Coronary artery (tissue), 2 donors: ENCODE measurements around the gene CD300LD.

Source experiments
- DNase-seq: peaks from one replicate; pipeline ENCODE4 v3.0.0-alpha.2; 2017; ENCODE audit warnings: low spot score
- H3K27ac ChIP-seq, 2 donors: fragments of 200-600 bp; sonication (generic); one replicate each; pipeline ENCODE4 v1.5.1; 2016 to 2019
- H3K4me3 ChIP-seq: fragments of 200-600 bp; sonication (generic); 2 replicates; pipeline ENCODE4 v1.5.1; 2016; ENCODE audit warnings: mild to moderate bottlenecking, moderate library complexity
- TF ChIP-seq, protein P1 (sequence below): fragments of 200-600 bp; sonication (generic); IDR thresholded peaks from one replicate; pipeline ENCODE4 v1.5.1; 2019; ENCODE audit warnings: antibody characterized with exemption

Gene CD300LD

DNA sequence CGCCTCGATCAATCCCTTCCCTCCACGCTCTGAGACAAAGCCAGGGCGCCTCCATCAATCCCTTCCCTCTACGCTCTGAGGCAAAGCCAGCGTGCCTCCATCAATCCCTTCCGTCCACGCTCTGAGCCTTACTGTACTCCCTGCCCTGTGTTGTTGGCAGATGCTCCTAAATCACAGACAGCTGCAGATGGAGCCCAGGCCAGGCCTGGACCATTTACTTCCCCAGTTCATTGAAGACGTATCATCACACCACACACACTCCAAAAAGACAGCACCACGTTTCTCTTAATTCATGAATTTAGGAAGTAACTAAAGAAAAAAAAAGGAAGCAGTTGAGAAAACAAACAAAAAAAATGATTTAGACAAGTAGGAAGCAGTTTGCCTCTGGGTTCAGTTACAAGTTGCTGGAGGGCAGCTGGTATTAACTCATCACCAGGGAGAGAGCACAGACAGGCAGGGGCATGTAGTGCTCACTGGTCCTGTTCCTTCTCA lies 7.4 kb upstream of the CD300LD start:
- H3K27ac ChIP-seq = no peak overlapping the region
- DNase-seq = no peak
- no peak overlapping the region for H3K4me3 ChIP-seq
- TF ChIP-seq, protein P1, sequence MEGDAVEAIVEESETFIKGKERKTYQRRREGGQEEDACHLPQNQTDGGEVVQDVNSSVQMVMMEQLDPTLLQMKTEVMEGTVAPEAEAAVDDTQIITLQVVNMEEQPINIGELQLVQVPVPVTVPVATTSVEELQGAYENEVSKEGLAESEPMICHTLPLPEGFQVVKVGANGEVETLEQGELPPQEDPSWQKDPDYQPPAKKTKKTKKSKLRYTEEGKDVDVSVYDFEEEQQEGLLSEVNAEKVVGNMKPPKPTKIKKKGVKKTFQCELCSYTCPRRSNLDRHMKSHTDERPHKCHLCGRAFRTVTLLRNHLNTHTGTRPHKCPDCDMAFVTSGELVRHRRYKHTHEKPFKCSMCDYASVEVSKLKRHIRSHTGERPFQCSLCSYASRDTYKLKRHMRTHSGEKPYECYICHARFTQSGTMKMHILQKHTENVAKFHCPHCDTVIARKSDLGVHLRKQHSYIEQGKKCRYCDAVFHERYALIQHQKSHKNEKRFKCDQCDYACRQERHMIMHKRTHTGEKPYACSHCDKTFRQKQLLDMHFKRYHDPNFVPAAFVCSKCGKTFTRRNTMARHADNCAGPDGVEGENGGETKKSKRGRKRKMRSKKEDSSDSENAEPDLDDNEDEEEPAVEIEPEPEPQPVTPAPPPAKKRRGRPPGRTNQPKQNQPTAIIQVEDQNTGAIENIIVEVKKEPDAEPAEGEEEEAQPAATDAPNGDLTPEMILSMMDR = no peak

DNA sequence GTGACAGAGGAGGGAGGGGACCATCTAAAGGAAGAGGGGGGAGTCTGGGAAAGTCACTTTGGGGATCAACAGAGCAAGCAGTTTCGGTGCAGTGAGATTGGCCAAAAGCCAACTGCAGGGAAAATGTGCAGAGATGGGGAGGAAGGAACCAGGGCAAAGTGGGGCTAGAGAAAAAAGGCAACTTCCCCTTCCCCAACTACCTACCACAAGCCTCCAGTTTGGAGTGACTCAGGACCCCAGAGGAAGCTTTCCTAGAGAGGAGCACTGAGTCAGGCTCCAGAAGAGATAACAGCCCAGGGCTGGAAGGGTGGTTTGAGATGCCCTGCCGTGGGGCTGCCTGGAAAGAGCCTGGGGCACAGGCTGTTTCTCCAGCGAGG lies 6.9 kb upstream of the CD300LD start:
- no peak overlapping the region for H3K27ac ChIP-seq
- DNase-seq = no peak
- TF ChIP-seq, protein P1 = no peak
- no peak overlapping the region for H3K4me3 ChIP-seq

DNA sequence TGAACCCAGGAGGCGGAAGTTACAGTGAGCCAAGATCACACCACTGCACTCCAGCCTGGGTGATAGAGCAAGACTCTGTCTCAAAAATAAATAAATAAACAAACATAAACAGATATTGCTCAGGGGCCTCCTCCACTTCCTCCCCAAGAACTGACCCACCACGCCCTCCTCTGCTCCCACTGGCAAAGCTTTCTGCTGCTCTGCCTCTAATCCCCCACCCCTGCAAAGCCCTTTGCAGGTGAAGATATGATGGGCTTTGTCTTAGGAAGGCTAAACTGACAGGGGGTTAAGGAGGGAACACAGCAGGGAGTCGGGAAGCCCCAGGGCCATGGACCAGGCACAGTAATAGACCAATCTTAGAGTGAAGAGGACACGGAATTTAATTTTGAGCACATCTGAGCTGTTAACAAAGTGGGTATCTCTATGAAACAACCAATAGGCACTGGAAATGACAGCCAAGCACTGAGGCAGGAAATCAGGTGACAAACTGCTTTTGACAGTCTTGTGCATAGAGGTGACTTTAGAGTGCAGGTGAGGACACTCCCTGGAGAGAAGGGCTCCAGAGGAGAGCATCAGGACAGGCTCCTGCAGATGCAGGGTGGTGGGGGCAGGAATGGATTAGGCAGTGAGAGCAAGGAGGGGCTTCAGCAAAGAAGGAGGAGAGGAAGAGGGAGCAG lies 6.4 kb upstream of the CD300LD start:
- H3K27ac ChIP-seq = no peak overlapping the region
- TF ChIP-seq, protein P1 = no peak
- DNase-seq = no peak
- H3K4me3 ChIP-seq = no peak overlapping the region

DNA sequence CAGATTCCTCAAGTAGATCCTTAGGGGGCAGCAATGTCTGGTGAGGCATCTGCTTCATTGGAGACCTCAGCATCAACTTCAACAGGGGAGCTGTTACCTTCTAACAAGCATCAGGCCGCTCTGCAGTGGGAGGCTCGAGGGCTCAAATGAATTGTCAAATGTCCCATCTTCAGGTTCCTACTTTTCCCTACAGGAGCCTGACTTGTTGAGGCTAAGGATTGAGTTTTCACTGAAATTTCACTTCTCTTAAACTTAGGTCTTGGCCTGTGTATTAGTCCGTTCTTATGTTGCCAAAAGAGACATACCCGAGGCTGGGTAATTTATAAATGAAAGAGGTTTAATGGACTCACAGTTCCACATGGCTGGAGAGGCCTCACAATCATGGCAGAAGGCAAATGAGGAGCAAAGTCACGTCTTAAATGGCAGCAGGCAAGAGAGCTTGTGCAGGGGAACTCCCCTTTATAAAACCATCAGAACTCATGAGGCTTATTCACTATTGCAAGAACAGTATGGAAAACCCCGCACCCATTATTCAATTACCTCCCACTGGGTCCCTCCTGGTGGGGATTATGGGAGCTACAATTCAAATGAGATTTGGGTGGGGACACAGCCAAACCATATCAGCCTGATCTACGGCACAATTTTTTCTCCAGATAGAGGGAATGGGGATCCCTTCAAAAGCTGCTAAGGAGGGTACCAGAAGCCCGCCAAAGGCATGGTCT lies 5.1 kb upstream of the CD300LD start:
- Histone ChIP-seq H3K27ac (no peak overlapping the region), H3K4me3 (no peak overlapping the region)
- no peak for DNase-seq
- TF ChIP-seq, protein P1 = no peak

DNA sequence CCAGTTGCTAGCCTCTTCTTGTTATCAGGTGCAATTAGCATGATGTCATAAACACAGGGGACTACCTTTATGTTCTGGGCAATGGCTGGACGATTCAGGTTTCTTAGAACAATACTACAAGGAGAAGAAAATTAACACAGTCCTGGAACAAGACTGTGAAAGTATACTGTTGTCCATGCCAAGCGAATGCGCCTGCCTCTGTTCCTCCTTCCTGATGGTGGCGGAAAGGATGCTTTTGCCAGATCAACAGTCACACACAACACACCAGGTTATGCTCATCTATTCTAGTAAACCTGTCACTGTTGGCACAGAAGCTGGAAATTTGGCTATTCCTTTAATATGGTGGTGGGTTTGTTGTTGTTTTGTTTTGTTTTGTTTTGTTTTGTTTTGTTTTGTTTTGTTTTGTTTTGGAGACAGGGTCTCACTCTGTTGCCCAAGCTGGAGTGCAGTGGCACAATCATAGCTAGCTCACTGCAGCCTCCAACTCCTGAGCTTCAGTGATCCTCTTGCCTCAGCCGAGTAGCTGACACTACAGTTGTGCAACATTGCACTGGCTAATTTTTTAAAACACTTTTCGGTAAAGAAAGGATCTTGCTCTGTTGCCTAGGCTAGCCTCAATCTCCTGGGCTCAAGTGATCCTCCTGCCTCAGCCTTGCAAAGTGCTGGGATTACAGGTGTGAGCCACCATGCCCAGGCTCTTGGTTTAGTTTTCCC lies 3.1 kb upstream of the CD300LD start:
- no peak overlapping the region for H3K4me3 ChIP-seq
- DNase-seq = no peak
- no peak overlapping the region for H3K27ac ChIP-seq
- TF ChIP-seq, protein P1 = no peak

DNA sequence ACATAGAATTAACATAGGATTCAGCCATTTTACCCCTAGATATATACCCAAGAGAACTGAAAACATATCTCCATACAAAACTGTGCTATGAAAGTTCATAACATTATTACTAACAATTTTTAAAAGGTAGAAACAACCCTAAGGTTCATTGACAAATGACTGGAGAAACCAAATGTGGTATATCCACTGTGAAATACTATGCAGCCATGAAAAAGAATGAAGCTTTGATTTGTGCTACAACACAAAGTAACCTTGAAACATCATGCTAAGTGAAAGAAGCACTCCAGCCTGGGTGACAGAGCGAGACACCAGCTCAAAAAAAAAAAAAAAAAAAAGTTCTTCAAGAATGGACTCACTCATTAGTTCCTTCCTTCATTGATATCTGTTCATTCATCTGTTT lies 580 bp downstream of the CD300LD start:
- H3K4me3 ChIP-seq = no peak overlapping the region
- TF ChIP-seq, protein P1 = no peak
- no peak for DNase-seq
- no peak overlapping the region for H3K27ac ChIP-seq
